Activated CD4-positive, alpha-beta T cell treated with anti-CD3 and anti-CD28 coated beads for 24 hours (primary cell): Measurements from ENCODE around the gene TMEM108.

Experiments
- DNase-seq, 2 donors: peaks; one replicate each; pipeline ENCODE4 v3.0.0-alpha.2; 2020; ENCODE audit warnings: low read depth in 2 of 2

Gene TMEM108

DNA sequence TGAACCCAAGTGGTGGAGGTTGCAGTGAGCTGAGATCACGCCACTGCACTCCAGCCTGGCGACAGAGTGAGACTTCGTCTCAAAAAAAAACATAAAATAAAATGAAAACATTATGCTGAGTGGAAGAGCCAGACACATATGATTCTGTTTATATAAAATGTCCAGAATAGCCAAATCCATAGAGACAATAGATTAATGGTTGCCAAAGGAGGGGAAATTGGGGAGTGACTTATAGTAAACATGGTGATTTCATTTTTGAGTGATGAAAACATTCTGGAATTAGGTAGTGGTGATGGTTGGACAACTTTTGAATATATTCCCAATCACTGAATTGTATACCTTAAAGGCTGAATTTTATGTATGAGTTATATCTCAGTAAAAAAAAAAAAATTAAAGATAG is 189.6 kb downstream of the TMEM108 start:
- DNase-seq = no peak

DNA sequence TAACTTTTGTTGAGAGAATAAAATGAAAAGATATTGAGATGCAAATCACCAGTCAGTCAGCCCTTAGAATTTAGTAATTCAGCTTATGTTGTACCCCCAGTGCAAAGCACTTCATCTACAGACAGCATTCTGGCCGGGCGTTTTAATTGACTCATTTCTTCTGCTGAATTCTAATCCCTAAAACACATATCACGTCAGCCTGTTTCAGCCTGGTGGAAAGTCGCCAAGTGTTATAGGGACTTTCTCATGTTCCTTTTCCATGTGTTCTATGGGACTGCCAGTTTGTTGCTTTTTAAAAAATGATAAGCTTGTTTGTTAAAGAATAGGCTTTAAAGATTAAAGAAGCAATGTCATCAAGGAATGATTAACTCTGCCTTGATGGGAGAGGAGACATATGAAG is 192.0 kb downstream of the TMEM108 start:
- no peak for DNase-seq

DNA sequence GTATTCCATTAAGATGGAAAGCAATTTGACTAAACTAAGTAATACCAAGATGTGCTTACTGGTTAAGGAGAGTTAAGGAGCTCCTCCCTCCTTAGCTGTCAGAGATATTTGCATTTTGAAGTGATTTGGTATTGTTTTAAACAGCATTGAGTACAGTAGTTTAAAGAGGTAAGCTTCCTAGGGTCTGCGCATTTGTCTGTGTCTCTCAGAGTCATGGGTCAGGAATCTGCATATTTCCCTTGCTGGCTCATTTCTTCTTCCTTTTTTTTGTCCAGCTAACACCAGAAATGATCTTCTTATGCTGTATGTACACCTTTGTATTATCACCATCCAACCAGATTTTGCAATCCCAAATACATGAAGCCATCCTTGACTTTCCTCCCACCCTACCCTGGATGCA is 198.7 kb downstream of the TMEM108 start:
- DNase-seq = no peak

DNA sequence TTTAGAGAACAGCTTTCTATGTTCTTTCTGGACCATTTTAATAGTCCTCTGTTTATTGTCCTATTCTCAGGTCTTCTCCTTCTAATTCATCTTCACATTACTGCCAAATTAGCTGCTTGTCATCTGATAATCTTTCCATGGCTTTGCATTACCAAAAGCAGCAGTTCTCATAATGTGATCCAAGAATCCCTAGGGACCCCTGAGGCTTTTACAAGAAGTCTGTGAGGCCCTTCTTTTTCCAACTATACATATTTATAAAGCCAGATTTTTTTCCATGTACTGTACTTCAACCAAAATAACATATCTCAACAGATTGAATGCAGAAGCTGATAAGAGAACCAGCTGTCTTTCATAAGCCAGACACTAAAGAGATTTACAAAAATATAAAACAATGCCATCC is 199.2 kb downstream of the TMEM108 start:
- no peak for DNase-seq

GRCh38 chr3:133238015-133238414 is 199.8 kb downstream of the TMEM108 start:
- DNase-seq = no peak

DNA sequence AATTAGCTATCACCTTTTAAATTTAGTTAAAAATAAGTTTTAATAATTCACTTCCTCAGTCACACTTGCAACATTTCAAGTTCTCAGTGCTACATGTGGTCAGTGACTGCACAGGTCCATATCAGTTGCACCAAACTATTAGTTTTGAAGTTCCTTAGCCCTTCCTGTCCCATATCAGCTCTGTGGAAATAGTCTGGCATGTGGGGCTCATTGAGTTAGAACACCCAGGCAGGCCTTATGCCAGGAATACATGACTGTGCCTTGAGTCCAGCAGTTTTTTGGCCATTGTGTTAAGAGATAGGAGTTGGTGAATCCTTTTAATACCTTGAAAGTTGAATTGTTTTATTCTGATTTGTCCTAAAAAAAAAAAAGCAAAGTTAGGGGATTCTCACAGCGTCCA is 207.9 kb downstream of the TMEM108 start:
- no peak for DNase-seq

DNA sequence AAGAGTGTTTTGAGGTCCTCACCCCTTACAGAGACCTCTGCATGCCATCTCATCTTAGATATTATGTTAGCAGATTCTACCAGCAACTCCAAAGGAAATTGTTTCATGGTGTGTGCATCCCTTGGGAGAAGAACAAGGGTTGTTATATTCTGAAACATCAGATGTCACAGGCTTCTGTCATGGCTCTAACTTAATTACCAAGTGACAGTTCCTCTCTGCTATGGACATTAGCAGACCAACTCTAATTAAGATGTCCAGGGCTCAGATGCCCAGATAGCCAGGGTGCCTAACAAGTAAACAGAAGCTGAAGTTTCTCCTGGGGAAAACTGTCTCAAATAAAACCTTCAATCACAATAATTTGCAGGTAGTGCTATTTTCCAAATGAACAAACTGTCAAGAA is 208.6 kb downstream of the TMEM108 start:
- DNase-seq = no peak

DNA sequence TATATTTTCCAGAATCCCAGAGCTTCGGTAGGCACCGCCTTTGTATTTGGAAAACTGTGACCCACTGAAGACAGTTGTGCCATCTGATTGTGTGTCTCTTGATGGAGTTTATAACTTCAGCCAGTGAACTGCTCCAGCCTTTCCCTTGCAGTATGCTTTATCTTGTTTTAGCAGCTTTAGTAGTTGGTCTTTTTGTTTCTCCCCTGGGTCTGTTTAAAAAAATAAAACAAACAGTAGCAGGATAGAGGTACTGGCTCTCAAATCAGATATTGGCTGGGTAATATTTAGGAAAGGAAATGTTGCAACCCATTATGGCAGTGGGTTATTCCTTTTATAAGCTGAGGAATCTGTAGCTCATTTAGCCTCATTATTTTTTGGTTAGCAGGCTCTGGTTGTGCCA is 210.2 kb downstream of the TMEM108 start:
- no peak for DNase-seq

- no peak for DNase-seq
Measured at GRCh38 chr3:133249490-133249889, 211.3 kb downstream of the TMEM108 start.

DNA sequence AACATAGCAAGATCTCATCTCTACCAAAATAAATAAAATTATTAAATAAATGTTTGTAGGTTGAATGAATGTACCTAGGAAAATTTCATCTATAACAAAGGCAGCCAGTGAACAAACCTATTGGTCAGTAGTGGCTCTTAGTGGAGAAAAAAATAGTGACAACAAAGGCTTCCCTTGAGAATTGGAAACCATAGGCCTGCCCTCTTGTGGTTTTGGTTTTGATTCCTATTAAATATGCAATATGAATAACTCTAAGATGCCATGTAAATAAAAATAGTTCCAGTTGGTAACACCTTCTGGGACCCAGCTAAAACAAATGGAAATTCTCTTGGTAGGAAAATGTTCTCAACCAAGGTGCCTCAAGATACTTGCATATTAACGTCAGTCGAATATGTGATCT is 216.0 kb downstream of the TMEM108 start:
- DNase-seq = no peak

DNA sequence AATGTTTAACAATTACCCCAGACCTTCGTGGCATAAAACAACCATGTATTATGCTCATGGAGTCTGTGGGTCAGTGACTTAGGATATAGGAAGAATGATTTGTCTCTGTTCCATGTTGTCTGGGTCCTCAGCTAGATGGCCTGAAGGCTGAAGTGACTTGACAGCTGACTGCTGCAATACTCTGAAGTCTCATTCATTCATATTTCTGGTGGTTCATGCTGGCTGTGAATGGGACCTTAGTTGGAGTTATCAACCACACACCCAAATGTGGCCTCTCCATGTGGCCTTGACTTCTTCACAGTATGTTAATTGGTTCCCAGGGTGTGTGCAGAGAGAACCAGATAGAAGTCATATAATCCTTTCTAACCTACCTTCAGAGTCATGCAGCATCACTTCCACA is 216.5 kb downstream of the TMEM108 start:
- DNase-seq = no peak

- no peak for DNase-seq
Measured at GRCh38 chr3:133256787-133257483, 218.7 kb downstream of the TMEM108 start.

GRCh38 chr3:133258358-133258757 is 220.2 kb downstream of the TMEM108 start:
- no peak for DNase-seq

GRCh38 chr3:133259767-133260166 is 221.6 kb downstream of the TMEM108 start:
- no peak for DNase-seq

DNA sequence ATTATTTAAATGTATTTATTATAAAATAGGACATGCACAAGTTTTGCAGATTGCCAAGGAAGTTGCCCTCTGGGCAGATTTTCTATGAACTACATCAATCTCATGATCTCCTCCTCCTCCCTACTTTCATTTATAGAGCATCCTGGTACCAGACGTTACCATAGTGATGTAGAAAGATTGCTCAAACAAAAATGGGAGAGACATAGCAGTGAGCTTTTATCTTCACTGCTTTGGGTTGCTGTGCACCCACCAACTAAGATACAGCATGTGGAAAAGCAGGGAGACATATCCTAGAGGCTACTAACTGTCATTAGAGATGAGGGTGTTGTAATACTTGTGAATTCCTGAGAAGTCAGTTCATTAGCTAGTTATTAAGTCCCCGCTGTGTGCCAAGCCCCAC is 224.1 kb downstream of the TMEM108 start:
- no peak for DNase-seq

- no peak for DNase-seq
Measured at GRCh38 chr3:133264920-133265319, 226.7 kb downstream of the TMEM108 start.

DNA sequence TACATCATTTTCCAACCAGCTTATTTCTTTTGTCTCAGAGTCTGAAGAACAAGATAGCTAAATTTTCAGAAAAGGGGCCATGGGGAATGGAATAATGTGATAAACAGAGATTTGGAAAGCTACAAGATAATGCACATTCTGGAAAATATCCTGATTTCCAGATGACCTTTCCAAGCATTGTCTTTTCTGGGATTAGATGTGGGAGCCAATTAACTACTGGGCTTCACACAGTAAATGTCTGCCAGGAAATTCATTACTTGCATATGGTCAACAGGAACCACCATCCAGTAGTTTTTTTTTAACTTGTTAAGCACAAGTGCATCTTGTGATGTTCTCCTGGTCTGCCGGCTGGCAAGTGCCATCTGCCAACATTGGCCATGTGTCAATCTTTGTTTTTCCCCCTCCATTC is 230.5 kb downstream of the TMEM108 start:
- DNase-seq = no peak

DNA sequence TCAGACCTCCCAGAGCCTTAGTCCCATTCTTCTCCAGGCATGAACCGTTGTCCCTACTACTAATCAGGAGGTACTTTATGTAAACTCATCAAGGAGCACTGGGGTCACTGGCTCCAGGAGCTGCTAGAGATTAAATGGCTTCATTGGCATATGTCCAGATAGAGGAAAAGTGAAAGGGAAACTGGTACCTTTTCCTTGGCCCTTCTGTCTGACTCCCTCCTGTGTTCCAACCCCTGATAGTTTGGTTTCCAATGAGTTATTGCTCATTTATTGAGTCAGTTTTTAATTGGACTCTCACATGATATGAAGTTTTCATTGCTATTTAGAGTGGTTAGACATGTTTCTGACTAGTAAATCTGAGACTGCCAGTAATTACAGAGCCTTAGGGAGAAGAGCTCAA is 231.2 kb downstream of the TMEM108 start:
- no peak for DNase-seq

- DNase-seq = no peak
Measured at GRCh38 chr3:133270631-133271030, 232.4 kb downstream of the TMEM108 start.

DNA sequence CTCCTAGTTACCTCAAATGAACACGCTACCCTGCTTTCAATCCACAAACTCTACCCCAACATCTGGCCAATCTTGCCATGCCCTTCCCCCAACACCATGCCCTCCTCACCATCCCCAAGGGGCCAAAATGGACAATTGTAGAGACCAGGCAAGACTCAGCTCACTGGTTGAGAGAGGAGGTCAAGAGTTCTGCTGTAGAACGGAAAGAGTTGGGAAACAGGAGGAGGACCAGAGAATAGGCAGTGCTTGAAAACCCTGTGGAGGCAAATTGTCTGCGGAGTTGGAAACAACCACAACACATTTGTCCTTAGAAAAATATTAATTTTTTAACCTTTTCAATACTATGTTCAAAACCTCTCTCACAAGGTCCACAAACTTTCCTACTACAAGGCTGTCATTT is 232.9 kb downstream of the TMEM108 start:
- DNase-seq = no peak

- DNase-seq = no peak
Measured at GRCh38 chr3:133271539-133271938, 233.3 kb downstream of the TMEM108 start.

GRCh38 chr3:133273346-133273745 is 235.2 kb downstream of the TMEM108 start:
- no peak for DNase-seq

- no peak for DNase-seq
Measured at GRCh38 chr3:133274477-133274876, 236.3 kb downstream of the TMEM108 start.

GRCh38 chr3:133276594-133276993 is 238.4 kb downstream of the TMEM108 start:
- no peak for DNase-seq
